Measurements from ENCODE around the gene KLHL36. TPM values are rescaled to one million over a fixed set of nuclear protein-coding genes. Genes with fewer than 3 reads are reported as not detected.

Gene KLHL36
- total RNA-seq, 4 donors from 2014 or later: 52.3 to 119 (median 80.4) TPM

DNA sequence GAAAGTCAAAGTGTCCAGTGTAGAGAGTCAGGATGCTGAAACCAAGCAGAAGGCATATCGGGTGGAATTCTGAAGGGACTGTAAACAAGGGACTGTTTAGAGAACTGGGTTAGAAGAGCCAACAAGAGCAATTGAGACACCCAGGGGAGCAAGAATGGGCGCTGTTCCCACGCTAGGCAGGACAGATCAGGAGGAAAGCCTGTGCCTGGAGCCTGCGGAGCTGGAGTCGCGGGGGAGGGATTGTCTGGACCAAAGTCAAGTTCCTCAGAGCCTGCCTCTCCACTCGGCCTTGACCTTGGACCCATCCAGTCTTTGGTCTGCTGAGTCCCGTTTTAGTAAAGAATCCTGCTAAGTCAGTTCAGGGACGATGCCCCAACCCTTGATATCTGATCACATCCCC lies 14.7 kb upstream of the KLHL36 start:
- intact Hi-C loops (cut with DNase I): no loop called here
- H3K4me1 ChIP-seq: peaks cover 3 to 18% (median 9%) of the 10 kb centered on the region in 4 donors
- DNase-seq (ENCODE audit: extremely low spot score): no peak
- 53% methylated on average over 9 of the region's 9 CpGs for WGBS
- TF ChIP-seq, protein P1, sequence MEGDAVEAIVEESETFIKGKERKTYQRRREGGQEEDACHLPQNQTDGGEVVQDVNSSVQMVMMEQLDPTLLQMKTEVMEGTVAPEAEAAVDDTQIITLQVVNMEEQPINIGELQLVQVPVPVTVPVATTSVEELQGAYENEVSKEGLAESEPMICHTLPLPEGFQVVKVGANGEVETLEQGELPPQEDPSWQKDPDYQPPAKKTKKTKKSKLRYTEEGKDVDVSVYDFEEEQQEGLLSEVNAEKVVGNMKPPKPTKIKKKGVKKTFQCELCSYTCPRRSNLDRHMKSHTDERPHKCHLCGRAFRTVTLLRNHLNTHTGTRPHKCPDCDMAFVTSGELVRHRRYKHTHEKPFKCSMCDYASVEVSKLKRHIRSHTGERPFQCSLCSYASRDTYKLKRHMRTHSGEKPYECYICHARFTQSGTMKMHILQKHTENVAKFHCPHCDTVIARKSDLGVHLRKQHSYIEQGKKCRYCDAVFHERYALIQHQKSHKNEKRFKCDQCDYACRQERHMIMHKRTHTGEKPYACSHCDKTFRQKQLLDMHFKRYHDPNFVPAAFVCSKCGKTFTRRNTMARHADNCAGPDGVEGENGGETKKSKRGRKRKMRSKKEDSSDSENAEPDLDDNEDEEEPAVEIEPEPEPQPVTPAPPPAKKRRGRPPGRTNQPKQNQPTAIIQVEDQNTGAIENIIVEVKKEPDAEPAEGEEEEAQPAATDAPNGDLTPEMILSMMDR (IDR thresholded peaks at IDR 0.05): no peak
- peak in 1 of 2 donors; percentile 16 for TF ChIP-seq POLR2AphosphoS5 (IDR thresholded peaks at IDR 0.05)
- TF ChIP-seq POLR2A (IDR thresholded peaks at IDR 0.05; ENCODE audit: low read depth): no peak
- no peak for TF ChIP-seq EP300 (IDR thresholded peaks at IDR 0.05)
- no peaks in the 10 kb centered on the region for H3K9me3 ChIP-seq
- H3K27ac ChIP-seq (replicated peaks in 1 of 4): no peak overlapping the region
- no peaks in the 10 kb centered on the region for H3K36me3 ChIP-seq
- H3K27me3 ChIP-seq: no peaks in the 10 kb centered on the region
- H3K4me3 ChIP-seq: no peak overlapping the region

DNA sequence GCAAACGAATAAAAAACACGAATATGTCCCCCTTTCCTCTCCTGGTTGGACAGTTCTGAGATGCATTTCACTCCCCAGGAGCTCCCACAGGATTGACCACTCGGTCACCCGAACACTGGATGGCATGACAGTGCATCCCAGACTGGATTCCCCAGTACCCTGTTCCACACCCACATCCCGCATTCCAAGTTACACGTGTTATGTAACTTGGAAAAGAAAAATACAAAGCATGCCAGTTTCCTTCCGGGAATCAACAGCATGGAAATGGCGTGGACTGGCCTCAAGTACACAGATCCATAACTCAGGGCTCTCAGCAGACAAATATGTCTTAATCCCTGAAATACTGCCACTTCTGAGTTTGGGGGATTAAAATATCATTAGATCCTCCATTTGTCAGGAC lies 12.6 kb upstream of the KLHL36 start:
- intact Hi-C loops (cut with DNase I): no loop called here
- Histone ChIP-seq H3K4me1 (peaks cover 3 to 18% (median 9%) of the 10 kb centered on the region in 4 donors), H3K27me3 (no peaks in the 10 kb centered on the region), H3K4me3 (no peak overlapping the region), H3K36me3 (no peaks in the 10 kb centered on the region), H3K27ac (replicated peaks in 1 of 4) (no peak overlapping the region), H3K9me3 (no peaks in the 10 kb centered on the region)
- no peak for DNase-seq (ENCODE audit: extremely low spot score)
- no peak for TF ChIP-seq EP300 (IDR thresholded peaks at IDR 0.05)
- TF ChIP-seq POLR2A (IDR thresholded peaks at IDR 0.05; ENCODE audit: low read depth): no peak
- TF ChIP-seq, protein P1 (IDR thresholded peaks at IDR 0.05): no peak
- no peak for TF ChIP-seq POLR2AphosphoS5 (IDR thresholded peaks at IDR 0.05)
- WGBS: 75% methylated on average over 8 of the region's 8 CpGs

DNA sequence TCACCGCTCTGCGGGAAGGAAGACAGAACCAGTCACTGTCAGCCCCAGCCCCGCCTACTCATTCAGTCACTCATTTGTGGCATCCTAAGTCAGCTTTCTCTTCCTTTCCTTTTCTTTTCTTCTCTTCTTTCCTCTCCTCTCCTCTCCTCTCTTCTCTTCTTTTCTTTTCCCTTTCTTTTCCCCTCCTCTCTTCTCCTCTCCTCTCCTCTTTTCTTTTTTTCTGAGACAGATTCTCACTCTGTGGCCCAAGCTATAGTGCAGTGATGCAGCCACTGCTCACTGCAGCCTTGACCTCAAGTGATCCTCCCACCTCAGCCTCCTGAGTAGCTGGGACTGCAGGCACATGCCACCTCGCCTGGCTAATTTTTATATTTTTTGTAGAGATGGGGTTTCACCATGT lies 10.6 kb upstream of the KLHL36 start:
- WGBS: 91% methylated on average over 4 of the region's 4 CpGs
- TF ChIP-seq, protein P1 (IDR thresholded peaks at IDR 0.05): no peak
- TF ChIP-seq EP300 (IDR thresholded peaks at IDR 0.05): no peak
- TF ChIP-seq POLR2A (IDR thresholded peaks at IDR 0.05; ENCODE audit: low read depth): no peak
- TF ChIP-seq POLR2AphosphoS5 (IDR thresholded peaks at IDR 0.05): no peak
- intact Hi-C loops (cut with DNase I): no loop called here
- Histone ChIP-seq H3K4me1 (peaks cover 20 to 27% (median 24%) of the 10 kb centered on the region in 4 donors), H3K27ac (replicated peaks in 1 of 4) (no peak overlapping the region), H3K9me3 (no peaks in the 10 kb centered on the region), H3K27me3 (no peaks in the 10 kb centered on the region), H3K36me3 (no peaks in the 10 kb centered on the region), H3K4me3 (no peak overlapping the region)
- no peak for DNase-seq (ENCODE audit: extremely low spot score)

DNA sequence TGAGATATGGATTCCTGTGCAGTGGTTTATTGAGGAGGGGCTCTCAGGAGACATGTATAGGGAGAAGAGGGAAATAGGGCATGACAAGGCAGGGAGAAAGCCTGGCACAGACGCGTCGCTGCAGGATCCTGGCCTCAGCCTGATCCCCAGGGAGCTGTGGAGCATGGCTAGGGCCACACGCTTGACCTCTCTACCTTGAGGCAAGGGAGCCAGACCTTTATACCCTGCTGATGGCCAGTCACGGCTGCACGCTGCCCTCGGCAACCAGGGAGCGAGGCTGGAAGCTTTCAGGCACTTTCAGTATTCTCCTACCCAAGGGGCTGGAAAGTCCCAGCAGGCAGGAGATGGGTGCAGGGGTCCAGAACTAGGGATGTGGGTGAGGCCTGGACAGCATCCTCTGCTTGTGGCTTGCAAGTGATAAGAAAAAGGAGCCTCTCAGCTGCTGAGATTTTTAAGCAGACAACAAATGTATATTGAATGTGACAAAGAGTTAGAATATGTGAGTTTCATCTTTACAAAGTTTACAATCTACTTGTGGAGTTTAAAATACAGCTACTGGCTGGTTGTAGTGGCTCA lies 10.0 kb upstream of the KLHL36 start:
- Histone ChIP-seq H3K36me3 (no peaks in the 10 kb centered on the region), H3K4me1 (peaks cover 22 to 29% (median 27%) of the 10 kb centered on the region in 4 donors), H3K9me3 (no peaks in the 10 kb centered on the region), H3K27ac (replicated peaks in 1 of 4) (no peak overlapping the region), H3K27me3 (no peaks in the 10 kb centered on the region), H3K4me3 (no peak overlapping the region)
- 97% methylated on average over 8 of the region's 8 CpGs for WGBS
- intact Hi-C loops (cut with DNase I): no loop called here
- no peak for DNase-seq (ENCODE audit: extremely low spot score)
- TF ChIP-seq EP300 (IDR thresholded peaks at IDR 0.05) (no peak), POLR2A (IDR thresholded peaks at IDR 0.05; ENCODE audit: low read depth) (no peak), POLR2AphosphoS5 (IDR thresholded peaks at IDR 0.05) (no peak)
- TF ChIP-seq, protein P1 (IDR thresholded peaks at IDR 0.05): no peak

DNA sequence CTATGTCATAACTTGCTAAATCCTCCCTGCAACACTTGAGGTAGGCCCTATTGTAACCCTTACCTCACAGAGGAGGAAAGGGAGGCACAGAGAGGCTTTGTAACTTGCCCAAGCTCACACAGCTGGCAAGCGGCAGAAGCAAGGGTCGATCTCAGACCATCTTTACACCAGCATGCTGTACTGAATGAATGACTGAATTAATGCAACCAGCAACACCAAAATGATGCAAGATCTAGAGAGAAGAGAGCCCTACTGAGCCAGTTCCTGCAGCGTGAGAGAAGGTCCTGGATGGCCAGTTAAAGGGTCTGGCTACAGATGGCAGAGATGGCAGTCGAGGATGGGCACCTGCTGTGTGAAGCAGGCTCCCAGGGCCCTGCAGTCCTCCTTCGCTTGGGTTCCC lies 8.2 kb upstream of the KLHL36 start:
- no peaks in the 10 kb centered on the region for H3K9me3 ChIP-seq
- intact Hi-C loops (cut with DNase I): no loop called here
- 100% methylated on average over 5 of the region's 5 CpGs for WGBS
- H3K4me3 ChIP-seq: no peak overlapping the region
- no peak for TF ChIP-seq POLR2A (IDR thresholded peaks at IDR 0.05; ENCODE audit: low read depth)
- TF ChIP-seq, protein P1 (IDR thresholded peaks at IDR 0.05): no peak
- TF ChIP-seq EP300 (IDR thresholded peaks at IDR 0.05): no peak
- no peak for TF ChIP-seq POLR2AphosphoS5 (IDR thresholded peaks at IDR 0.05)
- no peak for DNase-seq (ENCODE audit: extremely low spot score)
- no peaks in the 10 kb centered on the region for H3K36me3 ChIP-seq
- no peaks in the 10 kb centered on the region for H3K27me3 ChIP-seq
- no peak overlapping the region for H3K27ac ChIP-seq (replicated peaks in 1 of 4)
- H3K4me1 ChIP-seq: peaks cover 25 to 38% (median 28%) of the 10 kb centered on the region in 4 donors
